GM12878 (cell line): ENCODE results near the gene SERPINB10.

Experiments used
- CTCF ChIP-seq, 3 experiments: IDR thresholded peaks in 2 of 3; conservative IDR thresholded peaks in 1 of 3; 2 replicates each; pipeline ENCODE4 v1.5.1; 2011; ENCODE audit warnings: low read depth in 3 of 3, low read length in 3 of 3, mild to moderate bottlenecking in 3 of 3, control low read depth in 2 of 3, moderate library complexity in 2 of 3, inconsistent platforms in 1 of 3, mixed read lengths in 1 of 3; ENCODE audit not compliant: control insufficient read depth in 2 of 3, insufficient read depth in 1 of 3; ENCODE audit errors: extremely low read depth in 1 of 3
- EP300 ChIP-seq, 2 experiments: fragments of 150-350 bp in 1 of 2; IDR thresholded peaks; 2 replicates each; pipeline ENCODE4 v1.6.1; 2011 to 2012; ENCODE audit warnings: low read depth in 2 of 2, low read length in 2 of 2, borderline replicate concordance in 1 of 2, improper control_type of control experiment in 1 of 2, inconsistent platforms in 1 of 2; ENCODE audit not compliant: control insufficient read depth in 1 of 2
- FOS ChIP-seq: IDR thresholded peaks from 3 replicates; pipeline ENCODE4 v1.6.1; 2011; ENCODE audit warnings: borderline replicate concordance; ENCODE audit not compliant: insufficient read length; ENCODE audit errors: extremely low read depth
- LARP7 ChIP-seq: fragments of 450-650 bp; IDR thresholded peaks from 2 replicates; pipeline ENCODE4 v1.6.1; 2017; ENCODE audit warnings: mild to moderate bottlenecking
- PML ChIP-seq: IDR thresholded peaks from 2 replicates; pipeline ENCODE4 v1.6.1; 2012; ENCODE audit warnings: low read length, inconsistent platforms
- POLR2AphosphoS5 ChIP-seq: IDR thresholded peaks from 2 replicates; pipeline ENCODE4 v1.6.1; 2011; ENCODE audit warnings: mild to moderate bottlenecking, low read length, inconsistent platforms
- ZNF207 ChIP-seq: fragments of 450-650 bp; IDR thresholded peaks from 2 replicates; pipeline ENCODE4 v1.6.1; 2014; ENCODE audit warnings: antibody characterized with exemption, mild to moderate bottlenecking, borderline replicate concordance
- TF ChIP-seq, protein P1 (sequence below): IDR thresholded peaks from 2 replicates; pipeline ENCODE4 v1.6.1; 2011; ENCODE audit warnings: low read depth, low read length, improper control_type of control experiment, borderline replicate concordance

- TF ChIP-seq FOS: no peak
- no peak for TF ChIP-seq EP300 (IDR thresholded peaks at IDR 0.05; ENCODE audit: borderline replicate concordance in 1 of 2, control insufficient read depth in 1 of 2, low read depth in 2 of 2, low read length in 2 of 2)
- no peak for TF ChIP-seq LARP7
- TF ChIP-seq ZNF207: no peak
- no peak for TF ChIP-seq POLR2AphosphoS5
- TF ChIP-seq, protein P1, sequence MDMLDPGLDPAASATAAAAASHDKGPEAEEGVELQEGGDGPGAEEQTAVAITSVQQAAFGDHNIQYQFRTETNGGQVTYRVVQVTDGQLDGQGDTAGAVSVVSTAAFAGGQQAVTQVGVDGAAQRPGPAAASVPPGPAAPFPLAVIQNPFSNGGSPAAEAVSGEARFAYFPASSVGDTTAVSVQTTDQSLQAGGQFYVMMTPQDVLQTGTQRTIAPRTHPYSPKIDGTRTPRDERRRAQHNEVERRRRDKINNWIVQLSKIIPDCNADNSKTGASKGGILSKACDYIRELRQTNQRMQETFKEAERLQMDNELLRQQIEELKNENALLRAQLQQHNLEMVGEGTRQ: no peak
- TF ChIP-seq CTCF (IDR thresholded peaks at IDR 0.05 in 2 of 3, conservative IDR thresholded peaks at IDR 0.05 in 1 of 3; ENCODE audit: control insufficient read depth in 2 of 3, extremely low read depth in 1 of 3, insufficient read depth in 1 of 3, low read depth in 3 of 3, low read length in 3 of 3): no peak
- TF ChIP-seq PML: no peak
Observed at GRCh38 chr18:63975628-63976027, 67.9 kb downstream of the SERPINB10 start.
